K562 (cell line): Measurements from ENCODE around the gene ASB4. TPM values are rescaled to one million over a fixed set of nuclear protein-coding genes. Genes with fewer than 3 reads are reported as not detected.

ENCODE experiments used
- ATAC-seq: fragments of 200-7000 bp; cut with Tn5 transposase; 3 replicates; pipeline ENCODE4 v1.9.1; 2020; ENCODE audit warnings: moderate library complexity
- BruUV-seq: library from RNA; stranded (reverse); fragments of 400-500 nt; replicated peaks from 2 replicates; lab custom pipeline; 2021; lab: Mats Ljungman, UMichigan
- CTCF ChIA-PET: fragments of 300-600 bp; formaldehyde crosslinking; extraction: SDS; loops from one replicate; lab custom pipeline; 2021; ENCODE audit warnings: low intra/inter-chr PET ratio; lab: Yijun Ruan, JAX
- POLR2A ChIA-PET: fragments of 300-600, 350-650 bp; sonication (Branson Sonifier 250); formaldehyde crosslinking; extraction: SDS; loops from one replicate; lab custom pipeline; 2021; ENCODE audit warnings: antibody characterized with exemption, inconsistent platforms; lab: Yijun Ruan, JAX
- DNase-seq, 4 experiments: peaks; one replicate each; pipeline versions ENCODE4 v3.0.0 to v3.0.0-alpha.2; 2011 to 2018; ENCODE audit warnings: low spot score in 3 of 4, mixed read lengths in 3 of 4; ENCODE audit errors: extremely low read depth in 1 of 4
- FAIRE-seq: peaks from 2 replicates; lab custom pipeline; 2011; peaks lifted over from hg19 to GRCh38; lab: Jason Lieb, UNC
- H2AFZ ChIP-seq: 2 replicates; pipeline ENCODE4 v1.6.0; 2011; ENCODE audit warnings: low read depth, low read length, control low read depth, inconsistent platforms
- H3K27ac ChIP-seq: fragments of 200-600 bp; 3 replicates; pipeline ENCODE4 v1.8.0; 2011; ENCODE audit warnings: low read depth, mild to moderate bottlenecking, control low read depth, inconsistent platforms, low read length, moderate library complexity, mixed read lengths; ENCODE audit errors: extremely low read depth
- H3K27me3 ChIP-seq, 2 experiments: fragments of 300-600 bp in 1 of 2; 2 replicates in 1 of 2; 3 replicates in 1 of 2; pipeline versions ENCODE4 v1.6.0 to v1.8.0; 2011; ENCODE audit warnings: inconsistent platforms in 2 of 2, low read length in 2 of 2, mild to moderate bottlenecking in 1 of 2, mixed read lengths in 1 of 2, moderate library complexity in 1 of 2; ENCODE audit not compliant: control insufficient read depth in 2 of 2, insufficient read depth in 2 of 2
- H3K36me3 ChIP-seq: fragments of 300-600 bp; 3 replicates; pipeline ENCODE4 v1.8.0; 2011; ENCODE audit warnings: mild to moderate bottlenecking, low read length, inconsistent platforms; ENCODE audit not compliant: control insufficient read depth, insufficient read depth
- H3K4me1 ChIP-seq, 2 experiments: fragments of 200-600 bp in 1 of 2; replicated peaks in 1 of 2; 2 replicates in 1 of 2; 3 replicates in 1 of 2; pipeline versions ENCODE4 v1.5.1 to v1.8.0; 2011; ENCODE audit warnings: inconsistent platforms in 2 of 2, low read length in 2 of 2, mild to moderate bottlenecking in 1 of 2, mixed read lengths in 1 of 2, moderate library complexity in 1 of 2; ENCODE audit not compliant: control insufficient read depth in 2 of 2, insufficient read depth in 2 of 2
- H3K4me2 ChIP-seq: 2 replicates; pipeline ENCODE4 v1.6.1; 2011; ENCODE audit warnings: low read length, control low read depth, inconsistent platforms, mixed read lengths; ENCODE audit not compliant: insufficient read depth
- H3K4me3 ChIP-seq: fragments of 200-600 bp; sonication (generic), shearing (Covaris generic); 2 replicates; pipeline ENCODE4 v1.5.1; 2016; ENCODE audit warnings: control low read depth, inconsistent platforms
- H3K79me2 ChIP-seq: fragments of 200-600 bp; 3 replicates; pipeline ENCODE4 v1.8.0; 2011; ENCODE audit warnings: low read length, inconsistent platforms; ENCODE audit not compliant: control insufficient read depth, insufficient read depth
- H3K9ac ChIP-seq, 2 experiments: 2 replicates each; pipeline versions ENCODE4 v1.6.0 to v1.6.1; 2011; ENCODE audit warnings: low read depth in 2 of 2, low read length in 2 of 2, control low read depth in 1 of 2, inconsistent platforms in 1 of 2, mild to moderate bottlenecking in 1 of 2, mixed read lengths in 1 of 2; ENCODE audit not compliant: insufficient read depth in 1 of 2
- H3K9me1 ChIP-seq: one replicate; pipeline ENCODE4 v1.6.0; 2011; ENCODE audit warnings: inconsistent platforms, mild to moderate bottlenecking, low read length, moderate library complexity; ENCODE audit not compliant: control insufficient read depth, insufficient read depth
- H3K9me3 ChIP-seq: replicated peaks from 2 replicates; pipeline ENCODE4 v1.5.1; 2011; ENCODE audit warnings: low read depth, low read length, inconsistent platforms; ENCODE audit not compliant: control insufficient read depth, insufficient read depth
- H4K20me1 ChIP-seq: replicated peaks from 2 replicates; pipeline ENCODE4 v1.6.1; 2011; ENCODE audit warnings: low read length, inconsistent platforms, mixed read lengths; ENCODE audit not compliant: control insufficient read depth, insufficient read depth
- BRF1 ChIP-seq: IDR thresholded peaks from 3 replicates; pipeline ENCODE4 v1.6.1; 2011; ENCODE audit warnings: borderline replicate concordance, mild to moderate bottlenecking; ENCODE audit not compliant: insufficient read length; ENCODE audit errors: extremely low read depth
- CEBPG ChIP-seq, 3 experiments: fragments of 200-800 bp in 1 of 3; sonication (Bioruptor generic) in 1 of 3; sonication (generic) in 1 of 3; formaldehyde crosslinking in 1 of 3; IDR thresholded peaks in 2 of 3; conservative IDR thresholded peaks in 1 of 3; 2 replicates each; pipeline versions ENCODE4 v1.6.1 to v1.8.0; 2016 to 2022; ENCODE audit warnings: missing compliant biosample characterization in 2 of 3, missing genetic modification characterization in 2 of 3, mild to moderate bottlenecking in 1 of 3, missing genetic modification reagents in 1 of 3
- CREBBP ChIP-seq: IDR thresholded peaks from one replicate; pipeline ENCODE4 v1.6.1; 2012; ENCODE audit warnings: low read depth, mild to moderate bottlenecking, control low read depth, inconsistent platforms, low read length
- FIP1L1 ChIP-seq: fragments of 200-400 bp; formaldehyde crosslinking; IDR thresholded peaks from 2 replicates; pipeline ENCODE4 v1.6.1; 2018; ENCODE audit warnings: mild to moderate bottlenecking, low read depth, low read length; ENCODE audit not compliant: poor library complexity, severe bottlenecking
- MYNN ChIP-seq, 2 experiments: sonication (generic); formaldehyde crosslinking in 1 of 2; IDR thresholded peaks; 2 replicates each; pipeline versions ENCODE4 v1.5.0 to v1.6.1; 2016 to 2020; ENCODE audit warnings: antibody characterized with exemption in 1 of 2, missing genetic modification reagents in 1 of 2
- ZBTB1 ChIP-seq: sonication (generic); formaldehyde crosslinking; IDR thresholded peaks from 2 replicates; pipeline ENCODE4 v1.8.1; 2023; ENCODE audit warnings: missing genetic modification reagents, low read depth, mild to moderate bottlenecking, borderline replicate concordance
- ZFX ChIP-seq: sonication (generic); formaldehyde crosslinking; IDR thresholded peaks from 2 replicates; pipeline ENCODE4 v1.8.0; 2022; ENCODE audit warnings: mild to moderate bottlenecking, missing genetic modification reagents, moderate library complexity
- WGBS: fragments of 100-300 bp; shearing (Covaris generic); methylation state at CpG from one replicate; pipeline ENCODE4 v1.1.6; 2016; ENCODE audit warnings: low coverage, mixed read lengths; ENCODE audit not compliant: insufficient coverage; ENCODE audit errors: missing lambda C conversion rate; 5-methylcytosine and 5-hydroxymethylcytosine counted together
- in situ Hi-C: fragments of 300-500 bp; cut with MboI; formaldehyde crosslinking; loops from 4 replicates; pipeline ENCODE4 v1.15.0; 2018; ENCODE audit warnings: inconsistent platforms, mixed read lengths
- intact Hi-C: fragments of 100-400 bp; cut with micrococcal nuclease; formaldehyde crosslinking; loops from 2 replicates; pipeline ENCODE4 v1.14.2; 2022
- polyA plus RNA-seq, 8 experiments: library from polyadenylated mRNA; depleted of rRNA in 4 of 8; stranded (reverse) in 5 of 8; unstranded in 3 of 8; fragments of >200 nt; fragmentation: Nextera tagmentation in 2 of 8; fragmentation: Illumina TruSeq in 1 of 8; extraction: Ambion mirVana in 2 of 8; extraction: Trizol in 1 of 8; gene quantifications; 2 replicates each; pipeline versions ENCODE4 v1.2.1 to v1.2.3, GENCODE V29; 2011 to 2014; ENCODE audit warnings: inconsistent platforms in 1 of 8, missing spikeins in 1 of 8
- total RNA-seq, 7 experiments: library from RNA; depleted of rRNA in 6 of 7; stranded (reverse); fragments of >200 nt in 6 of 7; fragmentation: Illumina TruSeq in 2 of 7; extraction: Trizol in 2 of 7; gene quantifications; 2 replicates each; pipeline versions ENCODE4 v1.2.1 to v1.2.3, GENCODE V29; 2011 to 2021; ENCODE audit warnings: low replicate concordance in 1 of 7
- TF ChIP-seq, protein P1 (sequence below): sonication (generic); formaldehyde crosslinking; IDR thresholded peaks from 2 replicates; pipeline ENCODE4 v1.5.0; 2020; ENCODE audit warnings: missing genetic modification reagents
- TF ChIP-seq, protein P2 (sequence below), 2 experiments: fragments of 450-650 bp in 1 of 2; sonication (generic) in 1 of 2; formaldehyde crosslinking in 1 of 2; IDR thresholded peaks in 1 of 2; conservative IDR thresholded peaks in 1 of 2; 2 replicates each; pipeline versions ENCODE4 v1.6.1 to v1.8.1; 2016 to 2023; ENCODE audit warnings: mild to moderate bottlenecking in 2 of 2, moderate library complexity in 2 of 2, inconsistent platforms in 1 of 2, missing genetic modification reagents in 1 of 2
- TF ChIP-seq, protein P3 (sequence below): fragments of 250-450 bp; sonication (Bioruptor Pico); IDR thresholded peaks from 2 replicates; pipeline ENCODE4 v1.5.0; 2022; ENCODE audit warnings: mild to moderate bottlenecking
- TF ChIP-seq, protein P4 (sequence below): sonication (generic); formaldehyde crosslinking; IDR thresholded peaks from 2 replicates; pipeline ENCODE4 v1.8.0; 2022; ENCODE audit warnings: missing genetic modification reagents, mild to moderate bottlenecking, moderate library complexity, borderline replicate concordance
- TF ChIP-seq, protein P5 (sequence below): fragments of 450-650 bp; formaldehyde crosslinking; IDR thresholded peaks from 2 replicates; pipeline ENCODE4 v1.4.0; 2020; ENCODE audit warnings: mild to moderate bottlenecking, mixed read lengths
- TF ChIP-seq, protein P6 (sequence below): fragments of 450-650 bp; IDR thresholded peaks from 2 replicates; pipeline ENCODE4 v1.6.1; 2016; ENCODE audit warnings: low read depth, mild to moderate bottlenecking, moderate library complexity

Gene ASB4
- total and polyA plus RNA-seq, 9 of the 15 experiments (the other 6 are each of a cell fraction or from before 2014, with no cell fraction given): 0.03 to 0.07 TPM; not detected in 7

DNA sequence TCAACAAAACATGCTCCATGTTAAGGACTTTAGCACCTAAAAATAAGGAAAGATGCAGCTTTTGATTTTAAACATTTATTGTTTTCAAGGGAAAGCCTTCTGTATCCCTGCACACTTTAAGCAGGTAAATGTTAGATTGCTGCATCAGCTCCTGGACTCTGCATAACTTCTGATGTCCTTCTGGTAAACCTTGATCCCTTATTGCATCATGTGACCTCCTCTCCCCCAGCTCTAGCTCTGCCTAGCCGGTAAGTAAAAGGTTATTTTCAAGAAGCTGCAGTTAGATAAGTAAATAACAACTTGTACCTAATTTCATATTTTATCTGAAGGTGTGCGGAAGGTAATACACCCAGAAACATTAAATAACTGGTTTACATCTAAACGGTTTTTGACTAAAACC, 73.1 kb downstream of the ASB4 start:
- TF ChIP-seq ZFX (CRISPR knock-in tag): no peak
- TF ChIP-seq, protein P1, sequence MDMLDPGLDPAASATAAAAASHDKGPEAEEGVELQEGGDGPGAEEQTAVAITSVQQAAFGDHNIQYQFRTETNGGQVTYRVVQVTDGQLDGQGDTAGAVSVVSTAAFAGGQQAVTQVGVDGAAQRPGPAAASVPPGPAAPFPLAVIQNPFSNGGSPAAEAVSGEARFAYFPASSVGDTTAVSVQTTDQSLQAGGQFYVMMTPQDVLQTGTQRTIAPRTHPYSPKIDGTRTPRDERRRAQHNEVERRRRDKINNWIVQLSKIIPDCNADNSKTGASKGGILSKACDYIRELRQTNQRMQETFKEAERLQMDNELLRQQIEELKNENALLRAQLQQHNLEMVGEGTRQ (CRISPR knock-in tag): peak; percentile 48; the same call in 1 of the 2 replicates
- TF ChIP-seq, protein P2, sequence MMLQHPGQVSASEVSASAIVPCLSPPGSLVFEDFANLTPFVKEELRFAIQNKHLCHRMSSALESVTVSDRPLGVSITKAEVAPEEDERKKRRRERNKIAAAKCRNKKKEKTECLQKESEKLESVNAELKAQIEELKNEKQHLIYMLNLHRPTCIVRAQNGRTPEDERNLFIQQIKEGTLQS (IDR thresholded peaks at IDR 0.05): peak; percentile 28; the same call in 1 of the 2 replicates
- TF ChIP-seq, protein P2 (CRISPR knock-in tag; conservative IDR thresholded peaks at IDR 0.05): no peak
- TF ChIP-seq CREBBP: no peak
- TF ChIP-seq, protein P3, sequence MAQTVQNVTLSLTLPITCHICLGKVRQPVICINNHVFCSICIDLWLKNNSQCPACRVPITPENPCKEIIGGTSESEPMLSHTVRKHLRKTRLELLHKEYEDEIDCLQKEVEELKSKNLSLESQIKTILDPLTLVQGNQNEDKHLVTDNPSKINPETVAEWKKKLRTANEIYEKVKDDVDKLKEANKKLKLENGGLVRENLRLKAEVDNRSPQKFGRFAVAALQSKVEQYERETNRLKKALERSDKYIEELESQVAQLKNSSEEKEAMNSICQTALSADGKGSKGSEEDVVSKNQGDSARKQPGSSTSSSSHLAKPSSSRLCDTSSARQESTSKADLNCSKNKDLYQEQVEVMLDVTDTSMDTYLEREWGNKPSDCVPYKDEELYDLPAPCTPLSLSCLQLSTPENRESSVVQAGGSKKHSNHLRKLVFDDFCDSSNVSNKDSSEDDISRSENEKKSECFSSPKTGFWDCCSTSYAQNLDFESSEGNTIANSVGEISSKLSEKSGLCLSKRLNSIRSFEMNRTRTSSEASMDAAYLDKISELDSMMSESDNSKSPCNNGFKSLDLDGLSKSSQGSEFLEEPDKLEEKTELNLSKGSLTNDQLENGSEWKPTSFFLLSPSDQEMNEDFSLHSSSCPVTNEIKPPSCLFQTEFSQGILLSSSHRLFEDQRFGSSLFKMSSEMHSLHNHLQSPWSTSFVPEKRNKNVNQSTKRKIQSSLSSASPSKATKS (CRISPR knock-in tag): no peak
- TF ChIP-seq, protein P4, sequence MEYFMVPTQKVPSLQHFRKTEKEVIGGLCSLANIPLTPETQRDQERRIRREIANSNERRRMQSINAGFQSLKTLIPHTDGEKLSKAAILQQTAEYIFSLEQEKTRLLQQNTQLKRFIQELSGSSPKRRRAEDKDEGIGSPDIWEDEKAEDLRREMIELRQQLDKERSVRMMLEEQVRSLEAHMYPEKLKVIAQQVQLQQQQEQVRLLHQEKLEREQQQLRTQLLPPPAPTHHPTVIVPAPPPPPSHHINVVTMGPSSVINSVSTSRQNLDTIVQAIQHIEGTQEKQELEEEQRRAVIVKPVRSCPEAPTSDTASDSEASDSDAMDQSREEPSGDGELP (CRISPR knock-in tag): no peak
- TF ChIP-seq, protein P5, sequence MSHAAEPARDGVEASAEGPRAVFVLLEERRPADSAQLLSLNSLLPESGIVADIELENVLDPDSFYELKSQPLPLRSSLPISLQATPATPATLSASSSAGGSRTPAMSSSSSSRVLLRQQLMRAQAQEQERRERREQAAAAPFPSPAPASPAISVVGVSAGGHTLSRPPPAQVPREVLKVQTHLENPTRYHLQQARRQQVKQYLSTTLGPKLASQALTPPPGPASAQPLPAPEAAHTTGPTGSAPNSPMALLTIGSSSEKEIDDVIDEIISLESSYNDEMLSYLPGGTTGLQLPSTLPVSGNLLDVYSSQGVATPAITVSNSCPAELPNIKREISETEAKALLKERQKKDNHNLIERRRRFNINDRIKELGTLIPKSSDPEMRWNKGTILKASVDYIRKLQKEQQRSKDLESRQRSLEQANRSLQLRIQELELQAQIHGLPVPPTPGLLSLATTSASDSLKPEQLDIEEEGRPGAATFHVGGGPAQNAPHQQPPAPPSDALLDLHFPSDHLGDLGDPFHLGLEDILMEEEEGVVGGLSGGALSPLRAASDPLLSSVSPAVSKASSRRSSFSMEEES (CRISPR knock-in tag): peak; percentile 59
- TF ChIP-seq FIP1L1: no peak
- no peak for TF ChIP-seq MYNN (IDR thresholded peaks at IDR 0.05)
- no peak for TF ChIP-seq MYNN (CRISPR knock-in tag; IDR thresholded peaks at IDR 0.05)
- TF ChIP-seq, protein P6, sequence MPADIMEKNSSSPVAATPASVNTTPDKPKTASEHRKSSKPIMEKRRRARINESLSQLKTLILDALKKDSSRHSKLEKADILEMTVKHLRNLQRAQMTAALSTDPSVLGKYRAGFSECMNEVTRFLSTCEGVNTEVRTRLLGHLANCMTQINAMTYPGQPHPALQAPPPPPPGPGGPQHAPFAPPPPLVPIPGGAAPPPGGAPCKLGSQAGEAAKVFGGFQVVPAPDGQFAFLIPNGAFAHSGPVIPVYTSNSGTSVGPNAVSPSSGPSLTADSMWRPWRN: no peak
- TF ChIP-seq BRF1: no peak
- no peak for TF ChIP-seq CEBPG (CRISPR knock-in tag; IDR thresholded peaks at IDR 0.05)
- peak; percentile 44 to 74; a peak in 2 of 4 replicates for TF ChIP-seq CEBPG (tag; conservative IDR thresholded peaks at IDR 0.05 in 1 of 2, IDR thresholded peaks at IDR 0.05 in 1 of 2)
- no peak for TF ChIP-seq ZBTB1 (CRISPR knock-in tag)
- no peak overlapping the region for H3K4me2 ChIP-seq
- H2AFZ ChIP-seq: no peak overlapping the region
- H3K36me3 ChIP-seq: no peaks in the 10 kb centered on the region
- POLR2A ChIA-PET: no interaction called here
- in situ Hi-C loops: no loop called here
- peak; percentile 67 for ATAC-seq
- intact Hi-C loops: no loop called here
- WGBS: 3% methylated on average over 3 of the region's 3 CpGs
- peaks cover 0 to under 1% of the 10 kb centered on the region in 2 experiments; a peak in 2 of 5 replicates for H3K27me3 ChIP-seq
- H3K27ac ChIP-seq: no peak overlapping the region
- H3K79me2 ChIP-seq: no peaks in the 10 kb centered on the region
- CTCF ChIA-PET: no interaction called here
- H4K20me1 ChIP-seq: no peaks in the 10 kb centered on the region
- no peaks in the 10 kb centered on the region for H3K9me1 ChIP-seq
- no peak overlapping the region for H3K4me3 ChIP-seq
- no peak for FAIRE-seq
- H3K9me3 ChIP-seq: no peaks in the 10 kb centered on the region
- no peak overlapping the region for H3K9ac ChIP-seq
- BruUV-seq: no TSS peak
- H3K4me1 ChIP-seq: no peaks in the 10 kb centered on the region
- no peak for DNase-seq
